Duodenal mucosa (tissue), 2 donors: ENCODE data around the gene IMMT.

Experiments
- H3K27ac ChIP-seq: one replicate; pipeline ENCODE4 v1.7.0; 2013; ENCODE audit warnings: low read depth, low read length
- H3K27me3 ChIP-seq, 2 donors: one replicate each; pipeline ENCODE4 v1.7.0; 2013; ENCODE audit warnings: low read length in 2 of 2, control low read depth in 1 of 2; ENCODE audit not compliant: insufficient read depth in 2 of 2, control insufficient read depth in 1 of 2
- H3K36me3 ChIP-seq, 2 donors: one replicate each; pipeline ENCODE4 v1.7.0; 2013; ENCODE audit warnings: low read length in 2 of 2, control low read depth in 1 of 2; ENCODE audit not compliant: insufficient read depth in 2 of 2, control insufficient read depth in 1 of 2
- H3K4me1 ChIP-seq, 2 donors: one replicate each; pipeline ENCODE4 v1.7.0; 2013; ENCODE audit warnings: low read length in 2 of 2, control low read depth in 1 of 2; ENCODE audit not compliant: insufficient read depth in 2 of 2, control insufficient read depth in 1 of 2
- H3K4me3 ChIP-seq, 2 donors: one replicate each; pipeline ENCODE4 v1.7.0; 2013; ENCODE audit warnings: low read length in 2 of 2, low read depth in 1 of 2
- H3K9ac ChIP-seq, 2 donors: one replicate each; pipeline ENCODE4 v1.7.0; 2013; ENCODE audit warnings: low read length in 2 of 2, low read depth in 1 of 2
- H3K9me3 ChIP-seq, 2 donors: one replicate each; pipeline ENCODE4 v1.7.0; 2013; ENCODE audit warnings: low read length in 2 of 2, control low read depth in 1 of 2; ENCODE audit not compliant: control insufficient read depth in 1 of 2

IMMT gene

GRCh38 chr2:86226636-86227520 lies 31.6 kb upstream of the IMMT start:
- Histone ChIP-seq H3K27ac (no peak overlapping the region), H3K9me3 (no peaks in the 10 kb centered on the region), H3K27me3 (no peaks in the 10 kb centered on the region), H3K4me3 (no peak overlapping the region), H3K9ac (no peak overlapping the region), H3K4me1 (peaks cover 0 to 9% of the 10 kb centered on the region in 2 donors), H3K36me3 (no peaks in the 10 kb centered on the region)

GRCh38 chr2:86226070-86226469 lies 30.8 kb upstream of the IMMT start:
- H3K36me3 ChIP-seq = no peaks in the 10 kb centered on the region
- no peaks in the 10 kb centered on the region for H3K9me3 ChIP-seq
- H3K27me3 ChIP-seq = no peaks in the 10 kb centered on the region
- no peak overlapping the region for H3K9ac ChIP-seq
- H3K4me3 ChIP-seq = no peak overlapping the region
- peaks cover 0 to 9% of the 10 kb centered on the region in 2 donors for H3K4me1 ChIP-seq
- H3K27ac ChIP-seq = no peak overlapping the region

- Histone ChIP-seq H3K4me3 (no peak overlapping the region), H3K9ac (no peak overlapping the region), H3K4me1 (peaks cover 0 to 9% of the 10 kb centered on the region in 2 donors), H3K27me3 (no peaks in the 10 kb centered on the region), H3K9me3 (no peaks in the 10 kb centered on the region), H3K36me3 (no peaks in the 10 kb centered on the region), H3K27ac (no peak overlapping the region)
These were observed 30.3 kb upstream of the IMMT start for GRCh38 chr2:86225581-86225980.

- H3K27me3 ChIP-seq = no peaks in the 10 kb centered on the region
- H3K27ac ChIP-seq = no peak overlapping the region
- no peaks in the 10 kb centered on the region for H3K36me3 ChIP-seq
- no peaks in the 10 kb centered on the region for H3K9me3 ChIP-seq
- H3K4me1 ChIP-seq = peaks cover 0 to 9% of the 10 kb centered on the region in 2 donors
- H3K4me3 ChIP-seq = no peak overlapping the region
- no peak overlapping the region for H3K9ac ChIP-seq
These were observed 29.5 kb upstream of the IMMT start for GRCh38 chr2:86224645-86225355.

GRCh38 chr2:86223927-86224560 lies 28.8 kb upstream of the IMMT start:
- no peak overlapping the region for H3K27ac ChIP-seq
- no peak overlapping the region for H3K4me3 ChIP-seq
- peaks cover 0 to 9% of the 10 kb centered on the region in 2 donors for H3K4me1 ChIP-seq
- no peaks in the 10 kb centered on the region for H3K9me3 ChIP-seq
- no peaks in the 10 kb centered on the region for H3K27me3 ChIP-seq
- H3K36me3 ChIP-seq = no peaks in the 10 kb centered on the region
- H3K9ac ChIP-seq = no peak overlapping the region

- H3K9ac ChIP-seq = no peak overlapping the region
- H3K4me3 ChIP-seq = no peak overlapping the region
- no peaks in the 10 kb centered on the region for H3K9me3 ChIP-seq
- H3K36me3 ChIP-seq = no peaks in the 10 kb centered on the region
- H3K27me3 ChIP-seq = no peaks in the 10 kb centered on the region
- peaks cover 0 to 9% of the 10 kb centered on the region in 2 donors for H3K4me1 ChIP-seq
- no peak overlapping the region for H3K27ac ChIP-seq
These were observed 28.1 kb upstream of the IMMT start for GRCh38 chr2:86223140-86223926.

GRCh38 chr2:86221066-86221684 lies 25.9 kb upstream of the IMMT start:
- Histone ChIP-seq H3K4me3 (no peak overlapping the region), H3K36me3 (no peaks in the 10 kb centered on the region), H3K27me3 (no peaks in the 10 kb centered on the region), H3K9me3 (no peaks in the 10 kb centered on the region), H3K4me1 (peaks cover 0 to 9% of the 10 kb centered on the region in 2 donors), H3K9ac (no peak overlapping the region), H3K27ac (no peak overlapping the region)

- Histone ChIP-seq H3K36me3 (no peaks in the 10 kb centered on the region), H3K9ac (no peak overlapping the region), H3K27ac (no peak overlapping the region)
These were observed 24.6 kb upstream of the IMMT start for GRCh38 chr2:86219896-86220295.

GRCh38 chr2:86218124-86218523 lies 22.9 kb upstream of the IMMT start:
- H3K4me3 ChIP-seq = no peak overlapping the region
- no peak overlapping the region for H3K9ac ChIP-seq
- no peak overlapping the region for H3K27ac ChIP-seq
- H3K36me3 ChIP-seq = no peaks in the 10 kb centered on the region
- no peaks in the 10 kb centered on the region for H3K27me3 ChIP-seq
- no peaks in the 10 kb centered on the region for H3K9me3 ChIP-seq
- peaks cover 19 to 20% of the 10 kb centered on the region in 2 donors for H3K4me1 ChIP-seq

More at GRCh38 chr2:86219896-86220295, 24.6 kb upstream of the IMMT start:
- Histone ChIP-seq H3K4me3 (no peak overlapping the region), H3K4me1 (peaks cover 2 to 9% of the 10 kb centered on the region in 2 donors), H3K9me3 (no peaks in the 10 kb centered on the region), H3K27me3 (no peaks in the 10 kb centered on the region)
